Measurements from ENCODE around the gene RTN4R.

- TF ChIP-seq MYC (CRISPR knock-in tag; IDR thresholded peaks at IDR 0.05; ENCODE audit: borderline replicate concordance) (no peak), KDM5B (CRISPR knock-in tag; IDR thresholded peaks at IDR 0.05; ENCODE audit: borderline replicate concordance) (no peak), ZXDC (CRISPR knock-in tag; IDR thresholded peaks at IDR 0.05) (no peak), JUNB (CRISPR knock-in tag; IDR thresholded peaks at IDR 0.05; ENCODE audit: borderline replicate concordance) (no peak), ZBTB7A (CRISPR knock-in tag; IDR thresholded peaks at IDR 0.05) (no peak), ZBTB2 (CRISPR knock-in tag; IDR thresholded peaks at IDR 0.05; ENCODE audit: low read depth) (no peak), KLF16 (CRISPR knock-in tag; IDR thresholded peaks at IDR 0.05) (no peak), MLX (CRISPR knock-in tag; IDR thresholded peaks at IDR 0.05) (no peak), ZFP41 (CRISPR knock-in tag; IDR thresholded peaks at IDR 0.05; ENCODE audit: borderline replicate concordance) (no peak), SAP130 (CRISPR knock-in tag; IDR thresholded peaks at IDR 0.05; ENCODE audit: low read depth) (no peak), CHCHD3 (CRISPR knock-in tag; IDR thresholded peaks at IDR 0.05) (no peak), KLF13 (CRISPR knock-in tag; IDR thresholded peaks at IDR 0.05) (no peak)
These were observed 48.2 kb upstream of the RTN4R start for GRCh38 chr22:20316217-20316843.

Data from HepG2 (cell line).